GM06990 (cell line): ENCODE measurements around the gene RSL1D1.

Experiments
- DNase-seq: peaks from one replicate; pipeline ENCODE4 v3.0.0-alpha.2; 2011; ENCODE audit not compliant: insufficient read length; ENCODE audit errors: extremely low read depth
- H3K27me3 ChIP-seq: replicated peaks from 2 replicates; pipeline ENCODE4 v1.6.0; 2011; ENCODE audit warnings: low read length; ENCODE audit not compliant: control insufficient read depth, insufficient read depth
- H3K36me3 ChIP-seq: 2 replicates; pipeline ENCODE4 v1.5.1; 2011; ENCODE audit warnings: low read length; ENCODE audit not compliant: control insufficient read depth, insufficient read depth
- H3K4me3 ChIP-seq: replicated peaks from 2 replicates; pipeline ENCODE4 v1.5.1; 2011; ENCODE audit warnings: low read depth, mild to moderate bottlenecking, control low read depth, low read length
- TF ChIP-seq, protein P1 (sequence below): IDR thresholded peaks from 2 replicates; pipeline ENCODE4 v1.5.1; 2011; ENCODE audit warnings: low read length, control low read depth, mild to moderate bottlenecking, inconsistent platforms; ENCODE audit not compliant: insufficient read depth, poor library complexity, severe bottlenecking

RSL1D1 gene

DNA sequence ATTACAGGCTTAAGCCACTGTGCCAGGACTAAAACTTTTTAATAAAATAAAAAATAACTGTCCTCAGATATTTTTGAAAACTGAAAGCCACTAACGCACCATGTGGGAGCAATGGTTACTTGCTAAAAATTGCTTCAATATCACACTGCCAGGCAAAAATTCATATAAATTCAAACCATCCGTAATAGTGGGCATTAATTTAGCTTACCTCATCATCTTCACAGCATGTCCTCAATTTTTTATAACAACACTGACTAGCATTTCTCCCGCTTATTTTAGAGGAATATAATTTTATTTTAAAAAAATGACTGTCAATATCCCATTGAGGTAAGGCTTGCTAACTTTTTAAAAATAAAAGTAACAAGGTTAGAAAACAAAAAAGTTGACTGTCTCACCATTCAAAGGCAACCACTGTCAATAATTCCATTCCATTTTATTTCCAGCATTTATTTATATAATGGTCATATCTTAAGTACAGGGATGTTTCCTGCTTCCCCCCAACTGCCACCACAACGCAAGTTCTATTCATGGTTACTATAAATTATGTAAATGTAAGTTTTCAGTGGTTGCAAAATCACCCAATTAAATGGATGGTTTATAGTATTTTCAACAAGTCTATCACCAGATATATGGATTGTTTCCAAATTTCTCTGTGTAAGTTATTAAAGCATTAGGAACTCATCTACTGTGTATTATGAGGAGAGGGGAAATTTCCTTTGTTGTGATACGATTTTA is 39.1 kb upstream of the RSL1D1 start:
- TF ChIP-seq, protein P1, sequence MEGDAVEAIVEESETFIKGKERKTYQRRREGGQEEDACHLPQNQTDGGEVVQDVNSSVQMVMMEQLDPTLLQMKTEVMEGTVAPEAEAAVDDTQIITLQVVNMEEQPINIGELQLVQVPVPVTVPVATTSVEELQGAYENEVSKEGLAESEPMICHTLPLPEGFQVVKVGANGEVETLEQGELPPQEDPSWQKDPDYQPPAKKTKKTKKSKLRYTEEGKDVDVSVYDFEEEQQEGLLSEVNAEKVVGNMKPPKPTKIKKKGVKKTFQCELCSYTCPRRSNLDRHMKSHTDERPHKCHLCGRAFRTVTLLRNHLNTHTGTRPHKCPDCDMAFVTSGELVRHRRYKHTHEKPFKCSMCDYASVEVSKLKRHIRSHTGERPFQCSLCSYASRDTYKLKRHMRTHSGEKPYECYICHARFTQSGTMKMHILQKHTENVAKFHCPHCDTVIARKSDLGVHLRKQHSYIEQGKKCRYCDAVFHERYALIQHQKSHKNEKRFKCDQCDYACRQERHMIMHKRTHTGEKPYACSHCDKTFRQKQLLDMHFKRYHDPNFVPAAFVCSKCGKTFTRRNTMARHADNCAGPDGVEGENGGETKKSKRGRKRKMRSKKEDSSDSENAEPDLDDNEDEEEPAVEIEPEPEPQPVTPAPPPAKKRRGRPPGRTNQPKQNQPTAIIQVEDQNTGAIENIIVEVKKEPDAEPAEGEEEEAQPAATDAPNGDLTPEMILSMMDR, result no peak
- DNase-seq, result no peak
- no peaks in the 10 kb centered on the region for H3K27me3 ChIP-seq
- no peak overlapping the region for H3K4me3 ChIP-seq
- H3K36me3 ChIP-seq, result peaks cover 12% of the 10 kb centered on the region

DNA sequence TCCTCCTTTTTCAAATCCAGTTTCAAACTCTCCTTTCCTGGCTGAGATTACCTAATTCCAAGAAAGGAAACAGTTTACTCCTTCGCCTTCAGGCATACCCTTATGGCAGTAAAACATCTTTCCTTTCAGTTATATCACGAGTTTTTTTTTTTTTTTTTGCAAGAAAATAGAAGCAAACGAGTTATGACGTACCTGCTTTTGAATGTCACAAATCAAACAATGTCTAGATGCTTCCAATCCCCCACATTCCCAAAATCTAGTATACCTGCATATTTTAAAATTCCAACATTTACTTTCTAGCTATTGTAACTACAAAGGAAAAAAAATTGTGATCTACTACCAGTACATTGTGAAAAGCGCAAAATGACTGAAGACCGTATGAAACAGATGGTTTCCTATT is 35.5 kb upstream of the RSL1D1 start:
- TF ChIP-seq, protein P1, result no peak
- H3K4me3 ChIP-seq, result no peak overlapping the region
- no peak for DNase-seq
- H3K36me3 ChIP-seq, result peaks cover 4% of the 10 kb centered on the region
- no peaks in the 10 kb centered on the region for H3K27me3 ChIP-seq

DNA sequence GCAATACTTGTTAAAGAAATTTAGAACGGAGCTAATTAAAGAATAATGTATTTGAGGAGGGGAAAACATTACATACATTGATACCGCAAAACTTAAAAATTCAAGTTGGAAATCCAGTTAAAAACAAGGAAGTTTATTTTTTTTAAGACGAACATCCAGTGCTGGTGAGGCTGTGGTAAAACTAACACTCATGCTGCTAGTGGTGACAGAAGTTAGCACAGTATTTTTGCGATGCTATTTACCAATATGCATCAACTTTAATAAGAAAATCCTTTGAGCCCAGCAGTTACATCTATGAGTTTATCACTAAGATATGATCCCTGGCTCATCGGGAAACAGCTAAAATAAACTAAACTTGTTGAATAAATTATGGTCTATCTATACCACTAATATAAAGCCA is 32.7 kb upstream of the RSL1D1 start:
- no peaks in the 10 kb centered on the region for H3K27me3 ChIP-seq
- H3K36me3 ChIP-seq, result peaks cover 2% of the 10 kb centered on the region
- H3K4me3 ChIP-seq, result no peak overlapping the region
- TF ChIP-seq, protein P1, result no peak
- DNase-seq, result no peak

DNA sequence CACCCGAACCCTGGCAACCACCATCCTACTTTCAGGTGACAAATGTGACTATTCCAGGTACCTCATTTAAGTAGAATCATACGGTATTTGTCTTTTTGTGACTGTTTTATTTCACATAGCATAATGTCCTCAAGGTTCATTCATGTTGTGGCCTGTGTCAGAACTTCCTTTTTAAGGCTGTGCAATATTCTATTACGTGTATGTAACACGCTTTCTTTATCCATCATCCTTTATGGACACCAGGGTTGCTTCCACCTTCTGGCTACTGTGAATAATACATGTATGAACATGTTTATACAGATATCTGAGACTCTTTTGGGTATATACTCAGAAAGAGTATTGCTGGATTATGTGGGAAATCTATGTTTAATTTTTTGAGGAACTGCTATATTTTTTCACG is 28.7 kb upstream of the RSL1D1 start:
- no peak for DNase-seq
- Histone ChIP-seq H3K4me3 (no peak overlapping the region), H3K36me3 (peaks cover 5% of the 10 kb centered on the region), H3K27me3 (no peaks in the 10 kb centered on the region)
- TF ChIP-seq, protein P1, result no peak

DNA sequence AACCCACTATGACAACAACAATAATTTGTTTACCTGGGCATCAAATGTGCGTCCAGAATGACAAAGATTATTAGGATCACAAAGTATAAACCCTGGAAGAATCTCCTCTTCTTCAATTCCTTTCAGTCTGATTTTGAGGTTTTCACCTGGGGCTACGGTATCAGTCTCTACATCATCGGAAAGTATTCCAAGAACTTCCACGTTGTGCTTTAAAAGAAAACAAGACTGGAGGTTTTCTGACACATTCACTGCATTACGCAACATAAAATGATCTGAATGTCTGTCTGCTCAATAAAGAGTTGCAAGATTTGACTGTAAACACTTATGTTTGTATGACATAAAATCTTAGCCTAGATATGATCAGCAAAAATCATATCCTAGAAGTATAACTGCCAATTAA is 26.0 kb upstream of the RSL1D1 start:
- no peak for DNase-seq
- TF ChIP-seq, protein P1, result no peak
- Histone ChIP-seq H3K36me3 (peaks cover 6% of the 10 kb centered on the region), H3K27me3 (no peaks in the 10 kb centered on the region), H3K4me3 (no peak overlapping the region)

DNA sequence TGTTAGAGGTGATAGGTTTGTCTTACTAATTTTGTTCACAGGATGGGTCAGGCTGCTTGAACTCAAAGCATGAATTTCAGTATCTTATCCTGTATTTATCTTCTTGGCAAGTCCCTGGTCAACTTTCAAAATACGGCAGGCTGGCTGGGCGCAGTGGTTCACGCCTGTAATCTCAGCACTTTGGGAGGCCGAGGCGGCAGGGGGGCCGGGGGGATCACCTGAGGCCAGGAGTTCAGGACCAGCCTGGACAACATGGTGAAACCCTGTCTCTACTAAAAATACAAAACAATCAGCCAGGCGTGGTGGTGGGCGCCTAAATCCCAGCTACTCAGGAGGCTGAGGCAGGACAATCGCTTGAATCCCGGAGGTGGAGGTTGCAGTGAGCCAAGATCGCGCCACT is 25.0 kb upstream of the RSL1D1 start:
- TF ChIP-seq, protein P1, result no peak

More for the DNA sequence above, 25.0 kb upstream of the RSL1D1 start:
- DNase-seq, result no peak
- Histone ChIP-seq H3K27me3 (no peaks in the 10 kb centered on the region), H3K4me3 (no peak overlapping the region), H3K36me3 (peaks cover 6% of the 10 kb centered on the region)
